NCI-H460 (cell line): ENCODE data around the gene RNF214. TPM values are rescaled to one million over a fixed set of nuclear protein-coding genes. Genes with fewer than 3 reads are reported as not detected.
"Not testable (repeated sequence)": the region's sequence is repeated elsewhere in the genome, so short reads cannot be mapped to it uniquely, and the experiment has no call there.

ENCODE experiments used
- DNase-seq: peaks from one replicate; pipeline ENCODE4 v3.0.0-alpha.2; 2016; ENCODE audit warnings: low read depth; ENCODE audit errors: extremely low read depth
- total RNA-seq: library from RNA; depleted of rRNA; stranded (reverse); fragments of >200 nt; shearing (Covaris generic); gene quantifications from 2 replicates; pipeline ENCODE4 v1.2.3, GENCODE V29; 2014

The RNF214 gene
- total RNA-seq, 1 experiment from 2014 or later = 12.3 TPM

GRCh38 chr11:117197516-117198456, 34.7 kb upstream of the RNF214 start:
- no peak for DNase-seq

GRCh38 chr11:117198613-117199012, 33.9 kb upstream of the RNF214 start:
- DNase-seq = no peak

- no peak for DNase-seq
Measured at GRCh38 chr11:117199053-117199915, 33.2 kb upstream of the RNF214 start, which contains the start of gene TAGLN. TAGLN (plus strand) TSS chr11:117199370; CDS start chr11:117203014, 3,644 bp downstream.

- no peak for DNase-seq
Measured at GRCh38 chr11:117199916-117200812, 32.3 kb upstream of the RNF214 start.

- no peak for DNase-seq
Measured at GRCh38 chr11:117200813-117201657, 31.4 kb upstream of the RNF214 start.

GRCh38 chr11:117201658-117202305, 30.7 kb upstream of the RNF214 start:
- no peak for DNase-seq

- no peak for DNase-seq
Measured at GRCh38 chr11:117202386-117203068, 29.9 kb upstream of the RNF214 start.

GRCh38 chr11:117203069-117203407, 29.4 kb upstream of the RNF214 start:
- DNase-seq = no peak

- DNase-seq = no peak
Measured at GRCh38 chr11:117204283-117205080, 28.0 kb upstream of the RNF214 start.

- DNase-seq = no peak
Measured at GRCh38 chr11:117205211-117205818, 27.2 kb upstream of the RNF214 start.

GRCh38 chr11:117206111-117206510, 26.4 kb upstream of the RNF214 start:
- DNase-seq = not testable (repeated sequence)

- DNase-seq = not testable (repeated sequence)
Measured at GRCh38 chr11:117206859-117207258, 25.6 kb upstream of the RNF214 start.

GRCh38 chr11:117207481-117207880, 25.0 kb upstream of the RNF214 start:
- not testable (repeated sequence) for DNase-seq

- not testable (repeated sequence) for DNase-seq
Measured at GRCh38 chr11:117208710-117209109, 23.8 kb upstream of the RNF214 start.

- DNase-seq = not testable (repeated sequence)
Measured at GRCh38 chr11:117209351-117210125, 22.9 kb upstream of the RNF214 start.

- no peak for DNase-seq
Measured at GRCh38 chr11:117210620-117211019, 21.9 kb upstream of the RNF214 start.
